ENCODE measurements around the gene GRK5.

Gene GRK5

GRCh38 chr10:119207366-119207666, at the start of gene GRK5:
TSS of gene GRK5 (plus strand) at chr10:119207571. CDS start at chr10:119207918, 347 bp downstream.
- no peaks in the 10 kb centered on the region for H3K27me3 ChIP-seq (ENCODE audit: low read depth)
- peak within 1 kb of the TSS; percentile 41 for H3K4me3 ChIP-seq
- no peaks in the 10 kb centered on the region for H3K9me3 ChIP-seq
- no peaks in the 10 kb centered on the region for H3K36me3 ChIP-seq (replicated peaks)
- peaks cover 40% of the 10 kb centered on the region for H3K4me1 ChIP-seq
- peak; percentile 94 for DNase-seq (ENCODE audit: low spot score in 2 of 2)
- in situ Hi-C loops (cut with MboI; ENCODE audit: low sequenced_read_pairs) = no loop called here

GRCh38 chr10:119159332-119159731, 48.0 kb upstream of the GRK5 start:
- H3K4me1 ChIP-seq = peaks cover 5% of the 10 kb centered on the region; the same call in 1 of the 2 replicates
- peaks cover 68% of the 10 kb centered on the region for H3K36me3 ChIP-seq (replicated peaks)
- no peak overlapping the region for H3K4me3 ChIP-seq
- no peaks in the 10 kb centered on the region for H3K9me3 ChIP-seq
- in situ Hi-C loops (cut with MboI; ENCODE audit: low sequenced_read_pairs) = no loop called here
- no peak for DNase-seq (ENCODE audit: low spot score in 2 of 2)
- no peaks in the 10 kb centered on the region for H3K27me3 ChIP-seq (ENCODE audit: low read depth)

- in situ Hi-C loops (cut with MboI; ENCODE audit: low sequenced_read_pairs) = no loop called here
- Histone ChIP-seq H3K4me3 (no peak overlapping the region), H3K27me3 (ENCODE audit: low read depth) (no peaks in the 10 kb centered on the region), H3K4me1 (peaks cover 9% of the 10 kb centered on the region; the same call in 1 of the 2 replicates), H3K36me3 (replicated peaks) (peaks cover 43% of the 10 kb centered on the region), H3K9me3 (no peaks in the 10 kb centered on the region)
- DNase-seq (ENCODE audit: low spot score in 2 of 2) = no peak
Observed at GRCh38 chr10:119161680-119162451, 45.5 kb upstream of the GRK5 start.

- Histone ChIP-seq H3K9me3 (no peaks in the 10 kb centered on the region), H3K4me3 (no peak overlapping the region), H3K27me3 (ENCODE audit: low read depth) (no peaks in the 10 kb centered on the region), H3K4me1 (peaks cover 9% of the 10 kb centered on the region; the same call in 1 of the 2 replicates), H3K36me3 (replicated peaks) (peaks cover 43% of the 10 kb centered on the region)
- DNase-seq (ENCODE audit: low spot score in 2 of 2) = no peak
- in situ Hi-C loops (cut with MboI; ENCODE audit: low sequenced_read_pairs) = no loop called here
Observed at GRCh38 chr10:119162452-119163092, 44.8 kb upstream of the GRK5 start.

GRCh38 chr10:119165171-119166117, 41.9 kb upstream of the GRK5 start, which contains the start of gene SFXN4:
TSS of gene SFXN4 (minus strand) at chr10:119165714. CDS start at chr10:119165647, 67 bp downstream.
- no peaks in the 10 kb centered on the region for H3K9me3 ChIP-seq
- DNase-seq (ENCODE audit: low spot score in 2 of 2) = peak; percentile 40 to 78
- H3K4me3 ChIP-seq = peak within 1 kb of the TSS; percentile 69
- in situ Hi-C loops (cut with MboI; ENCODE audit: low sequenced_read_pairs) = no loop called here
- H3K36me3 ChIP-seq (replicated peaks) = peaks cover 47% of the 10 kb centered on the region
- no peaks in the 10 kb centered on the region for H3K27me3 ChIP-seq (ENCODE audit: low read depth)
- peaks cover 9% of the 10 kb centered on the region; the same call in 1 of the 2 replicates for H3K4me1 ChIP-seq

GRCh38 chr10:119166118-119166500, 41.3 kb upstream of the GRK5 start:
- no peak for DNase-seq (ENCODE audit: low spot score in 2 of 2)
- in situ Hi-C loops (cut with MboI; ENCODE audit: low sequenced_read_pairs) = no loop called here
- Histone ChIP-seq H3K36me3 (replicated peaks) (peaks cover 45% of the 10 kb centered on the region), H3K4me3 (peak overlapping the region; percentile 69), H3K27me3 (ENCODE audit: low read depth) (no peaks in the 10 kb centered on the region), H3K9me3 (no peaks in the 10 kb centered on the region), H3K4me1 (peaks cover 9% of the 10 kb centered on the region; the same call in 1 of the 2 replicates)

GRCh38 chr10:119166564-119166963, 40.8 kb upstream of the GRK5 start:
- in situ Hi-C loops (cut with MboI; ENCODE audit: low sequenced_read_pairs) = no loop called here
- H3K9me3 ChIP-seq = no peaks in the 10 kb centered on the region
- no peak overlapping the region for H3K4me3 ChIP-seq
- DNase-seq (ENCODE audit: low spot score in 2 of 2) = no peak
- H3K27me3 ChIP-seq (ENCODE audit: low read depth) = no peaks in the 10 kb centered on the region
- H3K4me1 ChIP-seq = peaks cover 9% of the 10 kb centered on the region; the same call in 1 of the 2 replicates
- peaks cover 46% of the 10 kb centered on the region for H3K36me3 ChIP-seq (replicated peaks)

GRCh38 chr10:119167041-119167440, 40.3 kb upstream of the GRK5 start:
- H3K36me3 ChIP-seq (replicated peaks) = peaks cover 47% of the 10 kb centered on the region
- no peaks in the 10 kb centered on the region for H3K9me3 ChIP-seq
- H3K4me3 ChIP-seq = no peak overlapping the region
- DNase-seq (ENCODE audit: low spot score in 2 of 2) = no peak
- H3K27me3 ChIP-seq (ENCODE audit: low read depth) = no peaks in the 10 kb centered on the region
- peaks cover 9% of the 10 kb centered on the region; the same call in 1 of the 2 replicates for H3K4me1 ChIP-seq
- in situ Hi-C loops (cut with MboI; ENCODE audit: low sequenced_read_pairs) = no loop called here

- Histone ChIP-seq H3K9me3 (no peaks in the 10 kb centered on the region), H3K4me3 (no peak overlapping the region), H3K27me3 (ENCODE audit: low read depth) (no peaks in the 10 kb centered on the region), H3K4me1 (peaks cover 8% of the 10 kb centered on the region), H3K36me3 (replicated peaks) (peaks cover 72% of the 10 kb centered on the region)
- no peak for DNase-seq (ENCODE audit: low spot score in 2 of 2)
- in situ Hi-C loops (cut with MboI; ENCODE audit: low sequenced_read_pairs) = no loop called here
Observed at GRCh38 chr10:119174109-119174508, 33.3 kb upstream of the GRK5 start.

- peaks cover 56% of the 10 kb centered on the region for H3K36me3 ChIP-seq (replicated peaks)
- no peak for DNase-seq (ENCODE audit: low spot score in 2 of 2)
- H3K9me3 ChIP-seq = no peaks in the 10 kb centered on the region
- H3K4me3 ChIP-seq = no peak overlapping the region
- H3K4me1 ChIP-seq = peaks cover 9% of the 10 kb centered on the region
- in situ Hi-C loops (cut with MboI; ENCODE audit: low sequenced_read_pairs) = no loop called here
- H3K27me3 ChIP-seq (ENCODE audit: low read depth) = no peaks in the 10 kb centered on the region
Observed at GRCh38 chr10:119176166-119176565, 31.2 kb upstream of the GRK5 start.

- Histone ChIP-seq H3K36me3 (replicated peaks) (peaks cover 39% of the 10 kb centered on the region), H3K4me3 (peak overlapping the region; percentile 95), H3K9me3 (no peaks in the 10 kb centered on the region), H3K27me3 (ENCODE audit: low read depth) (no peaks in the 10 kb centered on the region), H3K4me1 (peaks cover 9% of the 10 kb centered on the region)
- in situ Hi-C loops (cut with MboI; ENCODE audit: low sequenced_read_pairs) = no loop called here
- no peak for DNase-seq (ENCODE audit: low spot score in 2 of 2)
Observed at GRCh38 chr10:119177708-119178371, 29.5 kb upstream of the GRK5 start.

GRCh38 chr10:119178372-119179119, 28.8 kb upstream of the GRK5 start, which contains the start of gene PRDX3:
TSS of gene PRDX3 (minus strand) at chr10:119178812. CDS start at chr10:119178790, 22 bp downstream.
- Histone ChIP-seq H3K36me3 (replicated peaks) (peaks cover 32% of the 10 kb centered on the region), H3K4me3 (peak within 1 kb of the TSS; percentile 95), H3K9me3 (no peaks in the 10 kb centered on the region), H3K4me1 (peaks cover 9% of the 10 kb centered on the region), H3K27me3 (ENCODE audit: low read depth) (no peaks in the 10 kb centered on the region)
- in situ Hi-C loops (cut with MboI; ENCODE audit: low sequenced_read_pairs) = no loop called here
- peak; percentile 93 to 98 for DNase-seq (ENCODE audit: low spot score in 2 of 2)
